WI38 (cell line): ENCODE measurements around the gene DNAJC19.

Experiments used
- H3K4me3 ChIP-seq: 2 replicates; pipeline ENCODE4 v1.5.1; 2011; ENCODE audit warnings: low read depth, mild to moderate bottlenecking, control low read depth, low read length
- CTCF ChIP-seq: IDR thresholded peaks from 2 replicates; pipeline ENCODE4 v1.5.1; 2012; ENCODE audit warnings: low read depth, mild to moderate bottlenecking, control low read depth, low read length

DNAJC19 gene

DNA sequence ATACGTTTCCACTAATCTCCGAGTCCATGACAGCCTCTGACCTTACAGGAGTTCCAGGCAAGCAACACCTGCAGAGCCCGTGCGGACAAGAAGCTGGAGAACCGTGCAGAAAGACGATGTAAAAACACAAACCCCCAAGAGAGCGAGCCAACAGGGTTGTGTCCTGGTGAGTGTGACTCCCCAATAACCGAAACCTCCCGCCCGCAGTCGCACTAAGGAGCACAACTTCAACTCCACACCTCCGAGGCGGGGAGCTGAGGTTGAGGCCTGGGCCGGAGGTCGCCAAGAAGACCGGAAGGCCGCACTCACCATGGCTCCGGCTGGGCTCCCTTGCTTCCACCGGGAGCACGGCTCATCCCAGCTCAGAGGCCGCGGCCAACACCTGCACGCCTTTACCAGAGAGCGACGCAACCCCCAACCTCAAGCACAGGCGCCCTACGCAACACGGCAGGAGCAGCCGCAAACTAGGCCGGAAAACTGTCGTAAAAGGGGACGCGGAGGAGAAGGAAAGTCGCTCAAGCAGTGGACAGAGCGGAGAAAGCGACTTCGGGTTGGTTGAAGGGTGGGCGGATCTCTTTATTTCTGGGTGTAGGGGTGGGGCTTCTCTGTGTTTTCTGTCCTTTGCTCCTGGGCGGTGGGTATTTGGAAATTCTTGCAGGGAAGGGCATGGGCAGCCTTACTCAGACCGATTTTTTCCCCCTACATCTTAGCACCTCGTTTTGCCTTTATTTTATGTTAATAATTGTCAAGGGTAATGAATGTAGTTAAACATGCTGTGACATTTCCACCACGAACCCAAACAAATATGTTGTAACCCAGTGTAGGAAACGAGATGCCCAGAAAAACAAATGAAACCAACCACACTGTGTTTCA lies at the start of gene DNAJC19:
DNAJC19 (minus strand) TSS at position 446 of the 873 bp plus-strand sequence; CDS start at position 312, 134 bp downstream.
- peak within 1 kb of the TSS; percentile 87 for H3K4me3 ChIP-seq
- TF ChIP-seq CTCF: no peak

GRCh38 chr3:181030948-181031347 lies 41.4 kb upstream of the DNAJC19 start:
- no peak overlapping the region for H3K4me3 ChIP-seq
- no peak for TF ChIP-seq CTCF

GRCh38 chr3:181025204-181025603 lies 35.7 kb upstream of the DNAJC19 start:
- no peak for TF ChIP-seq CTCF
- H3K4me3 ChIP-seq: no peak overlapping the region

DNA sequence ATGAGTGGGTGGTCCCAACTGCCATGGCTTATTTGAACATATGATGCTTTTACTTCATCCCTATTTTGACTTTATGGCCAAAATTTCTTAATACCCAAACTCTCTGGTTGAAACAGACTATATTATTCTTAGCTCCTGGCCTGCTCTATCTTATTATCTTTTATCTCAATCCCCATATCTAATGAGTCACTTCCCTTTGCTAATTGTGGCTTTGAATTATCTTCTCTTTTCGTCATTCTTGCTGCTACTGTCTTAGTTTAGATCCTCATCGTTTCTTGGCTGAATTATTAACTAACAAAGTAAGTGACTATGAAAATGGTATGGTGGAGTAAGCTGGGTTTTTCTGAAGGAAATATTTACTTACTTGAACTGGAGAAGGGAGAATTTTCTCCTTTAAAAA lies 28.2 kb upstream of the DNAJC19 start:
- H3K4me3 ChIP-seq: no peak overlapping the region
- TF ChIP-seq CTCF: no peak

DNA sequence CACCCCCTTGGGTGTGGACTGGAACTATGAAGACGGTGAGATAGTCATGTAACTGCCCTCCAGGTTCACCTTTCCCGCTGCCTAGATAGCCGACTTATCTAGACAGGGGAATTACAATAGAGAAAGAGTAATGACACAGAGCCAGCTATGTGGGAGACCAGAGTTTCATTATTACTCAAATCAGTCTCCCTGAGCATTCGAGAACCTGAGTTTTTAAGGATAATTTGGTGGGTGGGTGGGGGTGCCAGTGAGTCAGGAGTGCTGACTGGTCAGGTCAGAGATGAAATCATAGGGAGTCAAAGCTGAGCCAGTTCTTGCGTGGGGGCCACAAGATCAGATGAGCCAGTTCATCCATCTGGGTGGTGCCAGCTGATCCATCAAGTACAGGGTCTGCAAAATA lies 19.7 kb upstream of the DNAJC19 start:
- no peak overlapping the region for H3K4me3 ChIP-seq
- TF ChIP-seq CTCF: no peak

DNA sequence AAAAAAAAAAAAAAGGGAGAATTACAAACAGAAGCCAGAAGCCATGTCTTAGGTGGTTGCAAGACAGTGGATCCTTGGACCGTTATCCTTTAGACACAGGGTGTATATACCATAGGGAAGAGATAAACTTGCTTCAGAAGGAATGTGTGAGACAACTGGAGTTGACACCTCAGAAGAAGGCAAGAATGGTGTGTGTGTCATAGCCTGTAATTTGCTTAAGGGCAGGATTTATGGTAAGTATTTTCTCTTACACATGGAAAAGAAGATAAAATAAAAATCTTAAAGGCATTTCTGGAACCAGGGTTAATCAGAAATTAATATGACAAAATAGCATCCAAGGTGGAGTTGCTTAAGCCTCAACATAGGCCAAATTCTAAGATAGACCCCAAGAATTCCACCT lies 19.3 kb upstream of the DNAJC19 start:
- no peak for TF ChIP-seq CTCF

DNA sequence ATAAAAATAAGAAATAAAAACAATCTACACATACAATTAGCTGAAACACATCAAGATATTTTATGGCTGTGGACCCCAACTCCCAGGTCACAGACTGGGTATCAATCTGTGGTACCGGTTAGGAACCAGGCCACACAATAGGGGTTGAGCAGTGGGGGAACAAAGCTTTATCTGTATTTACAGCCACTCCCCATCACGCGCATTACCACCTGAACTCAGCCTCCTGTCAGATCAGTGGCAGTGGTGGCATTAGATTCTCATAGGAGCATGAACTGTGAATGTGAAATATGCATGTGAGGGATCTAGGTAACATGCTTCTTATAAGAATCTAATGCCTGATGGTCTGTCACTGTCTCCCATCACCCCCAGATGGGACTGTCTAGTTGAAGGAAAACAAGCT lies 17.7 kb upstream of the DNAJC19 start:
- no peak for TF ChIP-seq CTCF

More for the DNA sequence above, 19.3 kb upstream of the DNAJC19 start:
- H3K4me3 ChIP-seq: no peak overlapping the region

More for the DNA sequence above, 17.7 kb upstream of the DNAJC19 start:
- H3K4me3 ChIP-seq: no peak overlapping the region
